ELR (cell line): ENCODE measurements around the gene CFAP58.

Experiments used
- DNase-seq: peaks from one replicate; pipeline ENCODE4 v3.0.0-alpha.2; 2015; ENCODE audit warnings: low read depth

The CFAP58 gene

GRCh38 chr10:104485632-104486031 lies 132.0 kb downstream of the CFAP58 start:
- no peak for DNase-seq

GRCh38 chr10:104486803-104487202 lies 133.2 kb downstream of the CFAP58 start:
- no peak for DNase-seq

- no peak for DNase-seq
Measured at GRCh38 chr10:104487794-104488438, 134.3 kb downstream of the CFAP58 start.

GRCh38 chr10:104488439-104488832 lies 134.8 kb downstream of the CFAP58 start:
- DNase-seq: no peak

- DNase-seq: no peak
Measured at GRCh38 chr10:104492329-104492940, 138.8 kb downstream of the CFAP58 start.

GRCh38 chr10:104498347-104499081 lies 144.9 kb downstream of the CFAP58 start:
- DNase-seq: no peak

GRCh38 chr10:104501449-104501848 lies 147.8 kb downstream of the CFAP58 start:
- no peak for DNase-seq

- no peak for DNase-seq
Measured at GRCh38 chr10:104501864-104502579, 148.4 kb downstream of the CFAP58 start.

GRCh38 chr10:104502907-104503306 lies 149.3 kb downstream of the CFAP58 start:
- no peak for DNase-seq
